ENCODE data around the gene SMG7.
A peak's percentile ranks its signal among the peaks of the same experiment; 100 is the strongest.

SMG7 gene

GRCh38 chr1:183600136-183600535 is 127.8 kb downstream of the SMG7 start:
- ChIA-PET POLR2A (no interaction called here), CTCF (interaction anchor here (0.6 kb wide), 1 partner anchor 1515 kb away, joined by 3 read pairs; no protein-coding TSS in a partner anchor)
- Histone ChIP-seq H3K4me3 (ENCODE audit: low read depth, low read length) (no peak overlapping the region), H3K4me1 (ENCODE audit: control insufficient read depth, insufficient read depth, low read length) (no peaks in the 10 kb centered on the region), H3K9me3 (ENCODE audit: control insufficient read depth, insufficient read depth, low read depth, low read length) (no peaks in the 10 kb centered on the region), H3K27ac (ENCODE audit: extremely low read depth, low read depth, low read length) (no peak overlapping the region), H3K36me3 (ENCODE audit: control insufficient read depth in 2 of 2, insufficient read depth in 1 of 2, low read length in 2 of 2) (no peaks in the 10 kb centered on the region)
- TF ChIP-seq SP3 (tag by site-specific recombination; IDR thresholded peaks at IDR 0.05) (no peak), RBAK (tag by site-specific recombination; IDR thresholded peaks at IDR 0.05) (no peak), ZNF658 (tag by site-specific recombination; IDR thresholded peaks at IDR 0.05) (no peak), ZNF423 (tag by site-specific recombination; IDR thresholded peaks at IDR 0.05) (no peak), ZNF221 (tag by site-specific recombination; IDR thresholded peaks at IDR 0.05; ENCODE audit: borderline replicate concordance) (no peak), ZNF623 (tag by site-specific recombination; IDR thresholded peaks at IDR 0.05) (no peak)
- TF ChIP-seq, protein P1, sequence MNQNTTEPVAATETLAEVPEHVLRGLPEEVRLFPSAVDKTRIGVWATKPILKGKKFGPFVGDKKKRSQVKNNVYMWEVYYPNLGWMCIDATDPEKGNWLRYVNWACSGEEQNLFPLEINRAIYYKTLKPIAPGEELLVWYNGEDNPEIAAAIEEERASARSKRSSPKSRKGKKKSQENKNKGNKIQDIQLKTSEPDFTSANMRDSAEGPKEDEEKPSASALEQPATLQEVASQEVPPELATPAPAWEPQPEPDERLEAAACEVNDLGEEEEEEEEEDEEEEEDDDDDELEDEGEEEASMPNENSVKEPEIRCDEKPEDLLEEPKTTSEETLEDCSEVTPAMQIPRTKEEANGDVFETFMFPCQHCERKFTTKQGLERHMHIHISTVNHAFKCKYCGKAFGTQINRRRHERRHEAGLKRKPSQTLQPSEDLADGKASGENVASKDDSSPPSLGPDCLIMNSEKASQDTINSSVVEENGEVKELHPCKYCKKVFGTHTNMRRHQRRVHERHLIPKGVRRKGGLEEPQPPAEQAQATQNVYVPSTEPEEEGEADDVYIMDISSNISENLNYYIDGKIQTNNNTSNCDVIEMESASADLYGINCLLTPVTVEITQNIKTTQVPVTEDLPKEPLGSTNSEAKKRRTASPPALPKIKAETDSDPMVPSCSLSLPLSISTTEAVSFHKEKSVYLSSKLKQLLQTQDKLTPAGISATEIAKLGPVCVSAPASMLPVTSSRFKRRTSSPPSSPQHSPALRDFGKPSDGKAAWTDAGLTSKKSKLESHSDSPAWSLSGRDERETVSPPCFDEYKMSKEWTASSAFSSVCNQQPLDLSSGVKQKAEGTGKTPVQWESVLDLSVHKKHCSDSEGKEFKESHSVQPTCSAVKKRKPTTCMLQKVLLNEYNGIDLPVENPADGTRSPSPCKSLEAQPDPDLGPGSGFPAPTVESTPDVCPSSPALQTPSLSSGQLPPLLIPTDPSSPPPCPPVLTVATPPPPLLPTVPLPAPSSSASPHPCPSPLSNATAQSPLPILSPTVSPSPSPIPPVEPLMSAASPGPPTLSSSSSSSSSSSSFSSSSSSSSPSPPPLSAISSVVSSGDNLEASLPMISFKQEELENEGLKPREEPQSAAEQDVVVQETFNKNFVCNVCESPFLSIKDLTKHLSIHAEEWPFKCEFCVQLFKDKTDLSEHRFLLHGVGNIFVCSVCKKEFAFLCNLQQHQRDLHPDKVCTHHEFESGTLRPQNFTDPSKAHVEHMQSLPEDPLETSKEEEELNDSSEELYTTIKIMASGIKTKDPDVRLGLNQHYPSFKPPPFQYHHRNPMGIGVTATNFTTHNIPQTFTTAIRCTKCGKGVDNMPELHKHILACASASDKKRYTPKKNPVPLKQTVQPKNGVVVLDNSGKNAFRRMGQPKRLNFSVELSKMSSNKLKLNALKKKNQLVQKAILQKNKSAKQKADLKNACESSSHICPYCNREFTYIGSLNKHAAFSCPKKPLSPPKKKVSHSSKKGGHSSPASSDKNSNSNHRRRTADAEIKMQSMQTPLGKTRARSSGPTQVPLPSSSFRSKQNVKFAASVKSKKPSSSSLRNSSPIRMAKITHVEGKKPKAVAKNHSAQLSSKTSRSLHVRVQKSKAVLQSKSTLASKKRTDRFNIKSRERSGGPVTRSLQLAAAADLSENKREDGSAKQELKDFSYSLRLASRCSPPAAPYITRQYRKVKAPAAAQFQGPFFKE (tag by site-specific recombination; IDR thresholded peaks at IDR 0.05; ENCODE audit: borderline replicate concordance), result no peak

- Histone ChIP-seq H3K4me1 (ENCODE audit: control insufficient read depth, insufficient read depth, low read length) (no peaks in the 10 kb centered on the region), H3K27ac (ENCODE audit: extremely low read depth, low read depth, low read length) (no peak overlapping the region), H3K4me3 (ENCODE audit: low read depth, low read length) (no peak overlapping the region), H3K36me3 (ENCODE audit: control insufficient read depth in 2 of 2, insufficient read depth in 1 of 2, low read length in 2 of 2) (no peaks in the 10 kb centered on the region), H3K9me3 (ENCODE audit: control insufficient read depth, insufficient read depth, low read depth, low read length) (no peaks in the 10 kb centered on the region)
- TF ChIP-seq ZNF660 (tag by site-specific recombination; IDR thresholded peaks at IDR 0.05) (no peak), PRDM1 (tag by site-specific recombination; IDR thresholded peaks at IDR 0.05) (no peak), SETDB1 (IDR thresholded peaks at IDR 0.05; ENCODE audit: insufficient read length, low read length) (no peak), ZNF521 (tag by site-specific recombination; IDR thresholded peaks at IDR 0.05) (no peak)
- ChIA-PET POLR2A (no interaction called here), CTCF (interaction anchor here (0.6 kb wide), 1 partner anchor 1515 kb away, joined by 3 read pairs; no protein-coding TSS in a partner anchor)
Observed at GRCh38 chr1:183600634-183601033, 128.3 kb downstream of the SMG7 start.

GRCh38 chr1:183602510-183602909 is 130.2 kb downstream of the SMG7 start:
- Histone ChIP-seq H3K4me1 (ENCODE audit: control insufficient read depth, insufficient read depth, low read length) (no peaks in the 10 kb centered on the region), H3K36me3 (ENCODE audit: control insufficient read depth in 2 of 2, insufficient read depth in 1 of 2, low read length in 2 of 2) (no peaks in the 10 kb centered on the region), H3K4me3 (ENCODE audit: low read depth, low read length) (no peak overlapping the region), H3K9me3 (ENCODE audit: control insufficient read depth, insufficient read depth, low read depth, low read length) (no peaks in the 10 kb centered on the region), H3K27ac (ENCODE audit: extremely low read depth, low read depth, low read length) (no peak overlapping the region)
- CTCF ChIA-PET, result interaction anchor here (0.6 kb wide), 1 partner anchor 633 kb away, joined by 4 read pairs; no protein-coding TSS in a partner anchor
- POLR2A ChIA-PET, result no interaction called here
- TF ChIP-seq ZNF133 (tag by site-specific recombination; IDR thresholded peaks at IDR 0.05), result peak; percentile 51; the same call in 1 of the 2 replicates
- no peak for TF ChIP-seq RBAK (tag by site-specific recombination; IDR thresholded peaks at IDR 0.05)

Data from HEK293 (cell line).